HG03439 (cell line): ENCODE measurements around the gene PSD2.

Experiments used
- ATAC-seq: cut with Tn5 transposase; IDR thresholded peaks from one replicate; pipeline ENCODE4 v1.9.1; 2021; ENCODE audit warnings: mild to moderate bottlenecking, moderate library complexity; ENCODE audit not compliant: unreplicated experiment

PSD2 gene

DNA sequence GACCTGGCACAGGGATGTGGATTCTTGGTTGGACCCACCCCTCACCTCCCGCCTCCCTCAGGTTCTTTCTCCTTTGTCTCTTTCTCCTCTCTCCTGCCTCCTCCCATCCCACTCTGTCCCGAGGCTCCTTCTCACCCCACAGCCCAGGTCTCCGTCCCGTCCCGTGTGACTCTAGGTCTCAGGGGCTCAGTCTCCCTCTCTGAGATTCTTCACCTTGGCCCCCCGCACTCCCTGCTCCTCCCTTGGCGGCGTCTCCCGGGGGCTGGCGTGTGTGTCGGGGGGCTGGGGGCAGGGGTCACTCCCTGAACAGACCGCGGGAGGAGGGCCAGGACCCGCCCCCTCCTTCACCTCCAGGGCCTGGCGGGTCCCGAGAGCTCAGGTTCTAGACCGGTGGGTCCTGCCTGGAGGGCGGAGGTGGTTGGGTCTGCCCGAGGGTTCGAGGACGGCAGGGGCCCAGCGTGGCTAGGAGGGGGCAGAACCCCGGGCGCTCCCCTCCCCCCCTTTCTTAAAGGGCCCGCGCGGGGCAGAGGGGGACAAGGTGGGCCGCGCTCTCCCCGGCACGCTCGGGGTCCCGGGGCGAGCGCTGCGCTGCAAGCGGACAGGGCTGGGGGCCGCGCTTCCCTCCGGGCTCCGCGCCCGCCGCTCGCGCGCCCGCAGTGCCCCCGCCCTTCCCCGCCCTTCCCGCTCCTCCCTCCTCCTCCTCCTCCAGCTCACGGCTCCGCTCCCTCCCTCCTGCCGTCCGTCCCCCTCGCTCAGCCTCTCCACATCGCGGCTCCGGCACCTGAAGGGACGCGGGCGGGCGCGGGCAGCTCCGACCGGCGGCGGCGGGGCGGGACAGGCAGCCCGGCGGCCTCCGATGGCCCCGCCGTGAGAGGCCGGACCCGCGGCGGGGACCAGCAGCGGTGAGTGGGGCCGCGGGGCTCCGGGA, at the start of gene PSD2:
Gene PSD2, plus strand, starts transcription at position 735 of the 928 bp plus-strand sequence. CDS start 13,633 bp downstream, outside the sequence.
- no peak for ATAC-seq

DNA sequence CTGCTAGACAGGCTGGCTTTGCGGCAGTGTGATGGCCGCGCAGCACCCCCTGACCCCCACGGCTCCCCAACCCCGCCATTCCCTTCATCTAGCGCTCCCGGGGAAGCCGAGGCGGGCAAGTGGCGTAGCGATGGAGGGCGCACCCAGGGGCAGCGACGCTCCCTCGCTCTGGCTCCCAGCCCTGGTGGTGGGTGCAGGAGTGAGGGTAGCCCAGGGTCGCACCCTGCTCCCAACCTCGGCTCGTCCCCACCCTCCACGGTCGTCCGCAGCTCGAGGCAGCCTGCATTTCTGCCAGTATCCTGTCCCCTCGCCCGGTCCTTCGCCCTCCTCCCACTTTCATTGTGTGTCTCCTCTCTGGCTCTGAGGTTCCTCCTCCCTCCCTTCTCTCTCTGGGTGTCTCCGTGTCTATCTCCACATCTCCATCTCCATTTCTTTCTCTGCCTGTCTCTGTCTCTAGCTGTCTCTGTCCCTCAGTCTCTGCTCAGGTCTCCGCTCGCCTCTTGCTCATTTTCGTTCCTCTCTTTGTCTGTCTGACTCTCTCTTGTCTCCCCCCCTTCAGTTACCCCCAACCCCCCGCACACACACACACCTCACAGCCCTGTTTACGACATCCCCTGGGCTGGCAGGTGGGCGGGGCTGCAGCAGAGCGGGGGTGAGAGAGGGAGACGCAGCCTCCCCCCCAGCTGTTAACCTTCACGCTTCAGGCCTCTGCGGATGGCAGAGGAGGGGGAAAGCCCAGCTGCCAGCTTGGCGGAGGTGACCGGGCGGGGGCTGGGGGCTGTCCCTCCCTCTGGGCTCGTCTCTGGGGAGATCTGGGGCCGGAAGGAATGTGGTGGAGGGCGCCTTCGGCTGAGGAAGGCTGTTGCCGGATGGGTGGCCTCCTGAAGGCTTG, 48.7 kb upstream of the PSD2 start:
- peak; percentile 39 for ATAC-seq

DNA sequence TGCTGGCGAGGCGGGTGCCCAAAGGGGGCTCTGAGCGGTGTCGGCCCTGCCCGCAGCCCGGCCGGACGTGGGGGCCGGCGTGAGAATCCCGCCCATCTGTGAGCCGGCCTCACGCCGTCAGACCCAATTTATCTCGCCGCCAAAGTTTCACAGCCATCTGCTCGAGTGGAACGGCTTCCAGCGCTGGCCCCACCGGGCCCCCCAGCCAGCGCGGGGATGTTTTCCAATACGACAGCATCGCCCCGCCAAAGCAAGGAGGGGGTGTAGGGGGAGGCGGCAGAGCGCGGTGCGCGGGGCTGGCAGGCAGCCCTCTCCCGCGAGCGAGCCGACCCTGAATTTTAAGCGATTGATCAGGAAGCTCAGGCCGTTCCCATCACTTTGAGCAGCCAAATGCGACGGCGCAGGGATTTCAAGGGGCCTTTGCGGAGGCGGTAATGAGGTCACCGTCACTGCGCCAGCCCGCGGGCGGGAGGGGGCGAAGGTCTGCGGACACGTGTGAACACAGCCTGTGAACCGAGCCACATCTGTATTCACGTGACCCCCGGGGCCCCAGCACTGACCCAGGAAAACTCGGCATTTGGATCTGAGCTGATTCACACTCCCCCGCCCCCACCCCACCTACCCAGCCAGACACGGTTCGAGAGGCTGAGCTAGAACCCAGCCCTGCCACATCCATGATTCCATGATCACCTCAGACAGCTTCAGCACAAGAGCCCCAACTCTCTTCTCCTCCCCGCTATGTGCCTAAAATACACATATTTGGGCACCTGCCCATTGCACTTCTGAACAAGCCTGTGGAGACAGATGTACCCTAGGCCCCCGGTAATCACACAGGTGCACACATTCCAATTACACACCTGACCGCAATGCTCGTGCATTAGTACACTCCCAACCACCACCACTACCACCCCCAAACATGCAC, 47.8 kb upstream of the PSD2 start:
- ATAC-seq = peak; percentile 40

DNA sequence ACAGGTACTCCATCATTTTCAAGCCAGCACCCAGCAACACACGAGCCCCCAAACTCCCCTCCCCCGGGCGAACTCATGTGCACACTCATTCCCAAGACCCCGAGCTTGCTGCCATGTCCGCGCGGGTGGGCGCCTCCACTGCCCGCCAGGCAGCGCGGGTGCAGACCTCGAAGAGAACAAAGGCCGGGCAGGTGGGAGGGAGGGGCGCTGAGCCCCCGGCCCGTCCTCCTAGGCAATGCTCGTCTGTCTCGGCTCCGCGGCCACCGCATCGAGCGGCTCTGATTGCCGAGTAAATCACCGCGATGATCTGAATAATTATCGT, 47.1 kb upstream of the PSD2 start:
- no peak for ATAC-seq

DNA sequence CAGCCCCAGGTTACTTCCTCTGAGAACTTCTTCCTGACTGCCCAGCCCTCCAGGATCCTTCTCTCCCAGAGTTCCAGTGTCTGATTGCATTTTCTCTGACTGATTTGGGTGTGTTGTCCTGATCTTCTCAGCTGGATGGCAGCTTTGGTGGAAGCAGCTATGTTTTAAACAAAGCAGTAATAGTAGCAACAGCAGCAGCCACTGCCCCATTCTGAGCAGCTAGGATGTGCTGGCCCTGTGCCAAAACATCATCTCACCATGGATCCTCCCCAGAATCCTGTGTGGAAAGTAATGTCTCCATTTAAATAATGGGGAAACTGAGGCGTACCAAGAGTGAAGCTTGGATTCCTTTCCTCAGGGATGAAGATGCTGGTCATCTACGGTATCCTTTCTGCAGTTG, 46.4 kb upstream of the PSD2 start:
- ATAC-seq = no peak

DNA sequence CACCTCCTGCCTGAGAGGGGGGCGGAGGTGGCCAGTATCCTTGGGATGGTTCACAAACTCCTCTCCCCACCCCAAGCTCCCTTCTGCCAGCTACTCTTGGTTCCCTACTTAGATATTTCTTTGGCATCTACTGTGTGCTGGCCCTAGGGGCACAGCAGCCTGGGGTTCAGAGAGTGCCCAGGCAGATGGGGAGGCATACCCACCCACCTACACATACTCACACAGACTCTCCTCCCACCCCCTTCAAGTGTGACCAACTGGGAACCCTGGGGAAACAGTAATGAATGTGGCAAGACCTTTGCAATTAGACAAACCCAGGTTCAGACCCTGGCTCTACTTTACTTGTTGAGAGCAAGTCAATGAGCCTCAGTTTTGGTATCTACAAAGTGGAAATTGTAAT, 44.4 kb upstream of the PSD2 start:
- ATAC-seq = no peak

DNA sequence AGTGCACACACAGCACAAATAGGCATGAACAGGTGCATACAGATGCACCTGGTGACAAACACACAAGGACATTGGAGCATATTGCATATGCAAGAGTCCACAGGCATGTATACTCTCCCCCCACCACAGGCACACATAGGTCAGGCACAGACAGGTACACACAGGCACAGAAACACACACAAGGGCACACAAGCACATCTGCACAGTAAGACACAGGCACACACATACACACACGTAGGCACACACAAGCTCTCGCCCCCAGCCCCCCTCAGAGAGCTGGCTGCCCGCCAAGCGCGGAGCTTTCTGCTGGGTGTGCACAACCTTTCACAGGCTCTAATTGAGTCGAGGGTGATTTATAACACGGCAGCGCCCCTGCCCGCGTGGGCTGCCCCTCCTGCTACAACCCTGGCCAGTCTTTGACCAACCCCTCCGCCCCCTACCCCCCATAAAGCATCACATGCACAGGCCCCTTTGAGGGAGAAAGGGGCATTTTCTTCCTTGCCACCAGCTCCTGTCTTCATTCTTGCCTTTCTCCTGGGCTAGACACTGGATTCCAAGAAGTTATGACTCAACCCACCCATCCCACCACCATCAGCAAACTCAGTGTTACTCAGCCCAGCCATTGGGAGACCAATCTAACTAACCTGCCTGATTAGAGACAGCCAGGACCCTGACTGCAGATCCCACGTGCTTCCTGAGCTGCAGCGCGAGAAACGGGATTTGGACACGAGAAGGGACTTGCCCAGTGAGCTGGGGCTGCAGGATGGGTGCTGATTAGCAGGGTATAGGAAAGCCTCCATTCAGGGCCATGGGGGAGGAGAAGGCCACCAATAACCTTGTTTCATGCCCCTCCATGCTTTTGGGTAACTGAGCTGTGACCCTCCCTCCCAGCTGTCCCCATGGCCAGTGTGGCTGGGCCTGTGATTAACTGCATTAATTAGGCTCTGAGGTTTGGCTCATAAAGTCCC, 42.8 kb upstream of the PSD2 start:
- no peak for ATAC-seq

DNA sequence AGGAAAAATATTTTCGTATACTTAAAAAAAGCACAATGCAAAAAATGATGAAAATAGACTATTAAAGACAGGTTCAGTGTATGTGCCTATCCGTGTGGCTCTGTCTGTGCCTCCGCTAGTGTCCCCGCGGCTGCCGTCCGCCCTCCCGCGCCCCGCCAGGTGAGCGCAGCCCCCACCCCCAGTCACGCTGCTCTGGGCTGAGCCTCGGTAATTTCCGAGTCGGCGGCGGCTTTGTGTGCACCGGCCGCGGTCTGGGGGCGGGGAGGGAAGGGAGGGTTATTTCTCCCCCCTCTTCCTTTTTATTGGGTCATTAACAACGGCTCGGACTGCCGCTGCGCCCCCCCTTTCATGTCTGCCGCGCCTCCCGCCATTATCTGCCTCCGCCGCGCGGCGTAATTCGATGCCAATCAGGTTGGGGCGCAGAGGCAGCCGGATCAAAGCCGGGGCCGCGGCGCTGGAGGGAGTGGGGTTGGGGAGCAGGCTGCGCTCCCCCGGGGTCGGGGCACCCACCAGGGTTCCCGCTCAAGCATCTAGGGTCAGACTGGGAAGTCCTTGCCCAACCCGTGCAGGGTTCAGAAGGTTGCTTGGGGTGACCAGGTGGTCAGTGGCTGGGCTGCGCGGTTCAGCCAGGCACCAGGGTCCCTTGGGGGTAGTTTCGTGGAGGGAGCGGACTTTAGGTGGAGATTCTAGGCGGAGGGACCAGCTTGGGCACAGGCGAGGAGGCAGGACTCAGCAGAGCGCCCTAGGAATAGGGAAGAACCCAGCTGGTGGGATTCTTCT, 39.5 kb upstream of the PSD2 start:
- ATAC-seq = no peak

DNA sequence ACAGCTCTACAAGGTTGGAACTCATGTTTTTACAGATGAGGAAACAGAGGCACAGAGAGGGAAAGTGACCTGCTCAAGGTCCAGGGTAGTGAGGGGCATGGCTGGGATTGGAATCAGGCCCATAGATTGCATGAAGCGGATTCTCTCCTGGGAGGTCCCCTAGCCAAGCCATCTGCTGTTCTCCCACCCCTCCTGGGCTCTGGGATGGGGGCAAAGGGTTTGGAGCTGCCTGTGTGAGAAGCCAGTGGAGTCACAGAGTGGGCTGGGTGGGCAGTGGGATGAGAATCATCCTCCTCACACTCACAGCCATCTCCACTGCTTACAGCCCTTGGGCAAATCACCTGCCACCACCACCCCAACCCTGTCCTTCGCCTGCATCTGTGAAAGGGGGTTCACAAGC, 38.6 kb upstream of the PSD2 start:
- ATAC-seq = no peak

DNA sequence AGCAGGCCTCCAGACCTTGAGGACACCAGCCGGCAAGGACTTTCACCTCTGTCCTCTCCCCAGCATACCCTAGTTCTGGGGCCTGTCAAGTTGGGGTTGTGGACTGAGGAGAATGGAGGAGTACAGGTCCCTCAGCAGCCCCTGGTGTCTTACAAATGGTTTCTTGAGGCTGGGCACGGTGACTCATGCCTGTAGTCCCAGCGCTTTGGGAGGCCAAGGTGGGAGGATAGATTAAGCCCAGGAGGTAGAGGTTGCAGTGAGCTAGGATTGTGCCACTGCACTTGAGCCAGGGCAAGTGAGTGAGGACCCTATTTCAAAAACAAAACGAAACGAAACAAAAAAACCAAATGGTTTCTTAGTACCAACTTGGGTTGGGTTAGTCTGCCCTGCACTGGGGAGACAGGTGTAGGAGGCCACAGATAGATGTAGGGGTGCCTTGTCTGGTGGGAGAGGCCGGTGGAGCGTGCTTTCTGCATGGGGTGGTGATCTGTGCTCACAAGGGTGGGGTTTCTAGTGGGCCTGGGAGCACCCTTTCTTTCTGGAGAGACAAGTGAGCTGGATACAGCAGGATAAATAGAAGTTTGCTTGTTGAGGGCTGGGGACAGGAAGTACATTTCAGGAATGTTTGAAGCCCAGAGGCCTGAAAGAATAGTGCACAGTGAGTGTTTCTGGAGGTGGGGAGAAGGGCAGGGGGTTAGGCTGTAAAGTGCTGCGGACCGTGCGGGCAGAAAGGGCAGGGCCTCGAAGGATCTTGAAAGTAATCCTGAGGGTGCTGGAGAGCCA, 37.7 kb upstream of the PSD2 start:
- ATAC-seq = no peak

DNA sequence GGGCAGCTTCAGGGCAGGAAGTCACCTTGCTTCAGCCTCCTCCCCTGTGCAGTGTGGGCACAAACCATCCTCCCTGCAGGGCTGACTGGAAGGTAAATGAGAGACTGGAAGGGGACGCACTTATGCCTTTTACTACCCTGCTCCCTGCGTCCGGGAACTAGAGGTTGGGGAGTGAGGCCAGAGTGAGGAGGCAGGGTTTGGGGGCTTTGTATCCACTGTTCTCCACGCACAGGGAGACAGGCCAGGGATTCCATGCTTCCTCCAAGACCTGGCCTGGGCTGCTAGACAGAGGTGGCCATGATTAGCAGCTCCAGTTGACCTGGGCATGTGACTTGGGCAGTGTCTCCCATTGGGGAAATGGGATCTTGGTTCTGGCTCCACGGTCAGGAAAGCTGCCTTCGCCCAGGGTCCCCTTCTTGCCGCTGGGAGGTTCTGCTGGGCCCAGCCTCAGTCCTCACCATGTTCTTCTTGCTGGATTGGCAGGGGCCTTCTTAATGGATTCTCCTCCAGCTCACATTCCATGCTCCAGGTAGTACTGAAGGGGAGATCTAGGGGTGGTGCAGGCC, 37.0 kb upstream of the PSD2 start:
- no peak for ATAC-seq

DNA sequence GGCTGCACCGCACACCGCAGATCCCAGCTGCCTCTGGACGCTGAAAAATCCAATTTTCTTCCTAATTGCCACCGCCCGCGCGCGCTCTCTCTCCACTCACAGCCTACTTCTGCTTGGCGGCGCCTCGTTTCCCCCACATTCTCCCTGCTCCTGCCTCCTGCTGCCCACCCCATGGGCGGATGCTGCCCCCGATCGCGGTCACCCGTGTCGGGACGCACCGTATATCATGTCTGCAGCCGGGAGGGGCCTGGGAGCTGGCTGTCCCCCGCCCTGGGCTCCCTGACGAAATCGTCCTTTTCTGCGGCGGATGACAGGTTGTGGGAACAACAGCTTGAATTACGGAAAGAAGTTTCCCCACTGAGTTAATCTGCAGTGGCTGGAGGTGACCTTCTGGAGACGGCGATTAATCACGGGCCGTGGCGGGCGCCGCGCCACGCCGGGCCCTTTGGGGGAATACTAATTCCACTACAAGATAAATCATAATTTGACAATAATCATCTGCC, 36.3 kb upstream of the PSD2 start:
- no peak for ATAC-seq

DNA sequence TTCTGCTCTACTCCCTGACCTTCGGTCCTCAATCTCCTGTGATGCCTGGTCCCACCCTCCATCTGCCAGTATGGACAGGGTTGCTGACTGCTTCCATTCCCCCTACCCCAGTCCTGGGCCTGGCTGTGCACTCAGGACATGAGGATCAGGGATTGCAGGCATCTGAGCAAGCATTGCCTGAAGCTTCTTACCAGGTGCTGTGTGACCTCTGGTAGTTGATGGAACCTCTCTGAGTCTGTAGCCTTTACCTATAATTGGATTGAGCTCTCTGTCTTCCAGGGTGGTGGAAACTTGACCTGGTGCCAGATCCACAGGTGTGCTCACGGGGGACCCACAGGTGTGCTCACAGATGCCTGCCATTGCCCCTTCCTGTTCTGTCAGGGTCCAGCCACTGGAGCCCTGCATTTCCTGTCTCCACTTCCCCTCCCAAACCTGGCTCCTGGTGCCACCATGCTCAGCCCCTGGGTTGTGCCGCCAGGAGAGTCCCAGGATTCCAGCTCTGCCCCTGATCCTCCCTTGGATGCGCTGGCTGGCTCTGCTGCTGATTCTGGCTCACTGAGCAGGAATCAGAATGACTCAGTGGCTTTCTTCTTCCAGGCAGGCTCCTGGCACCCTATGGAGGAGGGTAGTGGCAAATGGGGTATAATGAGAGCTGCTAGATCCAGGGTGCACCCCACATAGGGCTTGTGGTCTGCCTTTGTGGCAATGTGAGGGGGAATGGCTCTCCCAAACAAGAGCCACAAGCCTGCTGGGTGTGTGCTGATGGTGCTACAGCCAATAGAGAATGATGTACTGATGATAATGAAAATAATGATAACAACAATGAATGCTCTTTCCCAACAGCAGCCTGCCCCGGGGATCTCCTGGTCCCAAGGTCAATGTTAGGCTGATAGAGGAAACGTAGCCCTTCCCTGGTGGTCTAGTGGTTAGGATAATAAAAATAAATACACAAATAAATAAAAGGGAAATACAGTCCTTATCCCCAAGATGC, 35.2 kb upstream of the PSD2 start:
- no peak for ATAC-seq

DNA sequence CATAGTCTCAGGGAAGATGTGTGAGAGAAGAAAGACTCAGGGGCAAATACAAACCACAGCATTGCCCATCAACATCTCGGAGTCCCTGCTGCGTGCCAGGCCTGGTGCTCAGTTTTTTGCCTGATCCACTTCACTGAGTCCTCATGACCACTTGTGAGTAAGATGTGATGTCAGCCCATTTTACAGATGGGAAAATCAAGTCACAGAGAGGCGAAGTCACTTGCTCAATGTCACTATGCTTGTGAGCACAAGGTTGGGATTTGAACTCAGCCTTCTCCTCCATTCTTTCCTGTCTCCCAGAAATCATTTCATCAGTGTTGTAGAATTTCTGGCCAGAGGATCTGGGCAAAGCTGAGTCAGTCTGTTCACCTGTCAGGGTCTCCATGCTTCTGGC, 34.6 kb upstream of the PSD2 start:
- no peak for ATAC-seq

DNA sequence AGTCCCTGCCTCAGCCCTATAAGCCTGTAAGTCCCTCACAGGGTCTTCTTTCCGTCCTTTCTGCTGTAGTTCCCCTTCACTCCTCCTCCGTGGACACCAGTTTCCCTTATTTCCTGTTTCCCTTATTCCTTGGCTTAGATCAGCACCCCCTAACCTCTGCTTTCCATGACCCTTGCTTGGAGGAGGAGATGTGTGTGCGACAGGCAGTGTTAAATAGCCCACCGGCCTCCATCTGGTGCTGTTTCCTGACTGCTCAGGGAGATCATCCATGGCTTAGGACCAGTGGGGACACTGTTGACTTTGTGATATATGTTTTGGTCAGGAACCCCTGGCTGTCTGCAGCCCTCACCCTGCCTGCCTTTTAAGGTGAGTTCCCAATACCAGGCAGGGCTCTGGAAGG, 34.1 kb upstream of the PSD2 start:
- no peak for ATAC-seq

DNA sequence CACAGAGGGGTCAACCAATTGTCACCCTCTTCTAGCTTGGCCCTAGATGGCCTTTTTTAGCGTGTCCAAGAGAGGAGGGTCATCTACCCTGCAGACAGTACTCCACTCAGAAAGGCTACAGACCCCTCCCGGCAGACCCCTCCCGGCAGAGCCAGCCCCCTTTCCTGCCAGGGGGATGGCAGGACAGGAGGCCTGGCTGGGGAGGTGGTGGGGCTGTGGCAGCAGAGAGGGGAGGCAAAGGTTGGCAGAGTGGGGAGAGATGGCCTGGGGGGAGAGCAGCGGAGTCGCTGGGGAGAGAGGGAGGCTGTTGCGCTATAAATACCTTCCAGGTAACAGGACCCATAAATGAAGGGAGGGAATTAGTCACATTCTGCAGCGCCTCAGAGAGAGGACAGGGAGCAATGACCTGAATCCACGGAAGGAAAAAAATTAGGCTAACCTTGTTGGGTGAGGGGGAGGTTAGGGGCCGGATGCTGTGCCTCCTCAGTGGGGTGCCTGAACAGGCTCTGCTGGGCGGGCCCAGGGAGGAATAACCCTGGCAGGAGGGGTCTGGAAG, 32.9 kb upstream of the PSD2 start:
- no peak for ATAC-seq
